H9 (cell line): ENCODE results near the gene RNF111. TPM values are rescaled to one million over a fixed set of nuclear protein-coding genes. Genes with fewer than 3 reads are reported as not detected.

ENCODE experiments used
- DNase-seq: peaks from one replicate; pipeline ENCODE4 v3.0.0-alpha.2; 2017
- H2AFZ ChIP-seq: one replicate; pipeline ENCODE4 v1.6.1; 2013; ENCODE audit warnings: mild to moderate bottlenecking, low read length, control low read depth, moderate library complexity
- H2AK5ac ChIP-seq: 2 replicates; pipeline ENCODE4 v1.6.1; 2013; ENCODE audit warnings: low read length, control low read depth, mixed read lengths; ENCODE audit not compliant: insufficient read length
- H2BK120ac ChIP-seq: one replicate; pipeline ENCODE4 v1.6.1; 2013; ENCODE audit warnings: low read depth, mild to moderate bottlenecking, low read length, control low read depth, inconsistent platforms; ENCODE audit not compliant: poor library complexity, severe bottlenecking
- H2BK12ac ChIP-seq: 2 replicates; pipeline ENCODE4 v1.6.1; 2013; ENCODE audit warnings: low read length, control low read depth, mixed read lengths, low read depth; ENCODE audit not compliant: insufficient read length
- H2BK15ac ChIP-seq: 2 replicates; pipeline ENCODE4 v1.6.1; 2013; ENCODE audit warnings: low read depth, low read length, control low read depth
- H2BK20ac ChIP-seq: one replicate; pipeline ENCODE4 v1.6.1; 2013; ENCODE audit warnings: low read depth, mild to moderate bottlenecking, low read length, control low read depth, inconsistent platforms; ENCODE audit not compliant: poor library complexity, severe bottlenecking
- H2BK5ac ChIP-seq: 2 replicates; pipeline ENCODE4 v1.6.1; 2013; ENCODE audit warnings: low read length, control low read depth, mixed read lengths; ENCODE audit not compliant: insufficient read length
- H3K14ac ChIP-seq: 2 replicates; pipeline ENCODE4 v1.6.1; 2013; ENCODE audit warnings: low read length, control low read depth; ENCODE audit not compliant: insufficient read depth
- H3K18ac ChIP-seq: 2 replicates; pipeline ENCODE4 v1.6.1; 2013; ENCODE audit warnings: low read depth, mild to moderate bottlenecking, mixed read lengths, low read length, control low read depth; ENCODE audit not compliant: insufficient read length
- H3K23ac ChIP-seq: 2 replicates; pipeline ENCODE4 v1.6.1; 2013; ENCODE audit warnings: low read length, control low read depth, mixed read lengths, low read depth; ENCODE audit not compliant: insufficient read length
- H3K23me2 ChIP-seq: 2 replicates; pipeline ENCODE4 v1.6.1; 2013; ENCODE audit warnings: low read depth, mild to moderate bottlenecking, mixed read lengths, low read length, control low read depth; ENCODE audit not compliant: insufficient read length, poor library complexity, severe bottlenecking
- H3K27ac ChIP-seq: 2 replicates; pipeline ENCODE4 v1.5.1; 2013; ENCODE audit warnings: low read length, control low read depth, mixed read lengths, low read depth; ENCODE audit not compliant: insufficient read length
- H3K27me3 ChIP-seq: 2 replicates; pipeline ENCODE4 v1.6.1; 2013; ENCODE audit warnings: low read length, control low read depth, inconsistent platforms; ENCODE audit not compliant: insufficient read depth
- H3K4ac ChIP-seq: 2 replicates; pipeline ENCODE4 v1.6.1; 2013; ENCODE audit warnings: low read depth, mild to moderate bottlenecking, control low read depth, inconsistent platforms, low read length, moderate library complexity
- H3K4me1 ChIP-seq: 2 replicates; pipeline ENCODE4 v1.6.1; 2013; ENCODE audit warnings: low read length, control low read depth, inconsistent platforms; ENCODE audit not compliant: insufficient read depth
- H3K4me2 ChIP-seq: 2 replicates; pipeline ENCODE4 v1.6.1; 2013; ENCODE audit warnings: low read length, control low read depth, mixed read lengths; ENCODE audit not compliant: insufficient read length, insufficient read depth
- H3K56ac ChIP-seq: 2 replicates; pipeline ENCODE4 v1.6.1; 2013; ENCODE audit warnings: low read depth, mild to moderate bottlenecking, mixed read lengths, low read length, control low read depth; ENCODE audit not compliant: insufficient read length
- H3K79me1 ChIP-seq: 2 replicates; pipeline ENCODE4 v1.6.1; 2013; ENCODE audit warnings: low read depth, mild to moderate bottlenecking, moderate library complexity, low read length, control low read depth, inconsistent platforms; ENCODE audit not compliant: insufficient read depth, poor library complexity, severe bottlenecking
- H3K79me2 ChIP-seq: 2 replicates; pipeline ENCODE4 v1.6.1; 2013; ENCODE audit warnings: low read length, control low read depth, inconsistent platforms; ENCODE audit not compliant: insufficient read depth
- H3K9ac ChIP-seq: 2 replicates; pipeline ENCODE4 v1.6.1; 2013; ENCODE audit warnings: low read length, control low read depth, mixed read lengths; ENCODE audit not compliant: insufficient read length; ENCODE audit errors: extremely low read depth
- H3K9me3 ChIP-seq: one replicate; pipeline ENCODE4 v1.6.1; 2013; ENCODE audit warnings: low read depth, low read length, inconsistent platforms; ENCODE audit not compliant: control insufficient read depth
- H3T11ph ChIP-seq: one replicate; pipeline ENCODE4 v1.6.1; 2013; ENCODE audit warnings: mild to moderate bottlenecking, low read length, control low read depth, inconsistent platforms
- H4K20me1 ChIP-seq: one replicate; pipeline ENCODE4 v1.6.1; 2013; ENCODE audit not compliant: control insufficient read depth, insufficient read length, insufficient read depth
- H4K5ac ChIP-seq: 2 replicates; pipeline ENCODE4 v1.6.1; 2013; ENCODE audit warnings: low read depth, mild to moderate bottlenecking, mixed read lengths, low read length, control low read depth; ENCODE audit not compliant: insufficient read length
- H4K8ac ChIP-seq: replicated peaks from 2 replicates; pipeline ENCODE4 v1.6.1; 2013; ENCODE audit warnings: low read length, control low read depth, mixed read lengths, low read depth; ENCODE audit not compliant: insufficient read length
- H4K91ac ChIP-seq: 2 replicates; pipeline ENCODE4 v1.6.1; 2013; ENCODE audit warnings: low read depth, mild to moderate bottlenecking, moderate library complexity, mixed read lengths, low read length, control low read depth; ENCODE audit not compliant: insufficient read length
- H3K27ac Mint-ChIP-seq, 3 experiments: 2 replicates in 2 of 3; 3 replicates in 1 of 3; pipeline ENCODE4 v1.8.0; 2020 to 2021; ENCODE audit warnings: mixed read lengths in 3 of 3, mild to moderate bottlenecking in 1 of 3, moderate library complexity in 1 of 3
- H3K27me3 Mint-ChIP-seq: 2 replicates; pipeline ENCODE4 v1.8.0; 2021; ENCODE audit warnings: low read depth, mild to moderate bottlenecking, moderate library complexity, mixed read lengths
- H3K36me3 Mint-ChIP-seq, 3 experiments: 2 replicates in 2 of 3; 3 replicates in 1 of 3; pipeline ENCODE4 v1.8.0; 2020 to 2021; ENCODE audit warnings: low read depth in 3 of 3, mixed read lengths in 3 of 3; ENCODE audit not compliant: insufficient read depth in 1 of 3
- H3K4me1 Mint-ChIP-seq, 2 experiments: 2 replicates each; pipeline ENCODE4 v1.8.0; 2020; ENCODE audit warnings: mixed read lengths in 2 of 2
- H3K4me3 Mint-ChIP-seq, 2 experiments: 2 replicates in 1 of 2; 3 replicates in 1 of 2; pipeline ENCODE4 v1.8.0; 2020 to 2021; ENCODE audit warnings: mild to moderate bottlenecking in 2 of 2, mixed read lengths in 2 of 2, moderate library complexity in 1 of 2
- H3K9me3 Mint-ChIP-seq, 2 experiments: 2 replicates in 1 of 2; 3 replicates in 1 of 2; pipeline ENCODE4 v1.8.0; 2020; ENCODE audit warnings: mild to moderate bottlenecking in 2 of 2, mixed read lengths in 2 of 2, moderate library complexity in 1 of 2
- CTCF ChIP-seq: fragments of 200-600 bp; sonication (generic); conservative IDR thresholded peaks from 3 replicates; pipeline ENCODE4 v1.8.0; 2021; ENCODE audit warnings: antibody characterized with exemption, mild to moderate bottlenecking
- WGBS: extraction: QIAGEN DNeasy Blood & Tissue Kit; methylation state at CpG from one replicate; pipeline ENCODE4 v1.1.7; 2013; ENCODE audit warnings: missing lambda C conversion rate, low lambda C conversion rate, mixed read lengths; ENCODE audit not compliant: insufficient read length; ENCODE audit errors: extremely low coverage; 5-methylcytosine and 5-hydroxymethylcytosine counted together
- total RNA-seq: library from RNA; stranded (reverse); gene quantifications from 2 replicates; pipeline ENCODE4 v1.2.1, GENCODE V29; 2021

Gene RNF111
- total RNA-seq, 1 experiment from 2014 or later = 28.0 TPM

DNA sequence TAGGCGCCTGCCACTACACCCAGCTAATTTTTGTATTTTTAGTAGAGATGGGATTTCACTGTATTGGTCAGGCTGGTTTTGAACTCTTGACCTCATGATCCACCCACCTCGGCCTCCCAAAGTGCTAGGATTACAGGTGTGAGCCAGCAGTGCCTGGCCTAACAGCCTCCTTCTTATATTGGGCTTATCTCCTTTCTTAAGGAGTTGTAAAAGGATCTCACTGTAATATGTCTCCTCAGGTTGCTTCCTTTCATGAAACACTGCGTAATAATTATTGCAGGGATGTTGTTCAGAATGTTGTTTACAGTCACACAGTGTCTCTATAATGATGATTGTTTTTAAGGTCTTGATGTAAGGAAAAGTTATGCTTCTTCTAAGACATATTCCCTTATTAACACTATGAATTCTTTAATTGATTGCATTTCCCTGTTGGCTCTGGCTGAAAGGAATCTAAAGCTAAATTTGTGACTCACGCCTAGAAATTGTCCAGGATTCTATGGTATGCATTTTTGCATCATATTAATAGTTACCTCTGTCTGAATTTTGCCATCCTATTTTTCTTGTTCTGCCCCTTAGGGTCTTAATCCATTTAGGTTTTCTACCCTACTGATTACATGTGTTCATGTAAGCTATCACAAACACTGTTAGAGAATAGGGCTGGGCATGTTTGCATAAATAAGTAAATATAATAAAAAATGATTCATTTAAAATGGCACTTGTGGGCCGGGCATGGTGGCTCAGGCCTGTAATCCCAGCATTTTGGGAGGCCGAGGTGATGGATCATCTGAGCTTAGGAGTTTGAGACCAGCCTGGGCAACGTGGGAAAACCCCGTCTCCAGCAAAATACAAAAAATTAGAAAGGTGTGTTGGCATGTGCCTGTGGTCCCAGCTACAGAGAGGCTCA is 24.5 kb upstream of the RNF111 start:
- Mint-ChIP-seq H3K36me3 (no peaks in the 10 kb centered on the region), H3K4me1 (no peaks in the 10 kb centered on the region), H3K27ac (no peak overlapping the region), H3K27me3 (no peaks in the 10 kb centered on the region), H3K4me3 (no peak overlapping the region), H3K9me3 (no peaks in the 10 kb centered on the region)
- no peaks in the 10 kb centered on the region for H3K79me1 ChIP-seq
- no peak overlapping the region for H3T11ph ChIP-seq
- no peak overlapping the region for H3K4me2 ChIP-seq
- H2BK5ac ChIP-seq = no peak overlapping the region
- no peaks in the 10 kb centered on the region for H3K4me1 ChIP-seq
- no peak for DNase-seq
- no peak for TF ChIP-seq CTCF
- no peak overlapping the region for H2AFZ ChIP-seq
- H3K23me2 ChIP-seq = no peaks in the 10 kb centered on the region
- H4K5ac ChIP-seq = no peak overlapping the region
- no peak overlapping the region for H3K18ac ChIP-seq
- no peak overlapping the region for H2AK5ac ChIP-seq
- no peak overlapping the region for H3K9ac ChIP-seq
- H3K23ac ChIP-seq = no peak overlapping the region
- no peak overlapping the region for H2BK15ac ChIP-seq
- H4K20me1 ChIP-seq = no peaks in the 10 kb centered on the region
- no peak overlapping the region for H2BK12ac ChIP-seq
- H3K14ac ChIP-seq = no peak overlapping the region
- H3K4ac ChIP-seq = no peak overlapping the region
- H3K27ac ChIP-seq = no peak overlapping the region
- no peaks in the 10 kb centered on the region for H3K9me3 ChIP-seq
- no peaks in the 10 kb centered on the region for H3K79me2 ChIP-seq
- no peak overlapping the region for H4K91ac ChIP-seq
- no peak overlapping the region for H2BK20ac ChIP-seq
- H2BK120ac ChIP-seq = no peak overlapping the region
- no peaks in the 10 kb centered on the region for H3K27me3 ChIP-seq
- no CpG with 5 or more reads among the region's 8 CpGs for WGBS
- no peak overlapping the region for H4K8ac ChIP-seq
- no peak overlapping the region for H3K56ac ChIP-seq
